HEK293T (cell line): ENCODE results near the gene YBEY.

ENCODE experiments used
- ARNT ChIP-seq: fragments of 450-650 bp; IDR thresholded peaks from 2 replicates; pipeline ENCODE4 v1.6.1; 2017; ENCODE audit warnings: mild to moderate bottlenecking
- BHLHE40 ChIP-seq: fragments of 450-650 bp; IDR thresholded peaks from 2 replicates; pipeline ENCODE4 v1.6.1; 2016; ENCODE audit warnings: mild to moderate bottlenecking, moderate library complexity, borderline replicate concordance
- ELF4 ChIP-seq: fragments of 450-650 bp; IDR thresholded peaks from 2 replicates; pipeline ENCODE4 v1.6.1; 2017; ENCODE audit warnings: antibody characterized with exemption
- FOXA1 ChIP-seq: fragments of 450-650 bp; IDR thresholded peaks from 2 replicates; pipeline ENCODE4 v1.6.1; 2016; ENCODE audit warnings: mild to moderate bottlenecking
- FOXM1 ChIP-seq: fragments of 450-650 bp; IDR thresholded peaks from 2 replicates; pipeline ENCODE4 v1.6.1; 2017; ENCODE audit warnings: mild to moderate bottlenecking, borderline replicate concordance
- SP1 ChIP-seq: fragments of 450-650 bp; IDR thresholded peaks from 2 replicates; pipeline ENCODE4 v1.6.1; 2017
- ZNF384 ChIP-seq: fragments of 450-650 bp; IDR thresholded peaks from 2 replicates; pipeline ENCODE4 v1.6.1; 2016

GRCh38 chr21:46325073-46325912 is 39.2 kb downstream of the YBEY start:
- no peak for TF ChIP-seq ARNT
- TF ChIP-seq SP1 = no peak
- TF ChIP-seq BHLHE40 = no peak
- no peak for TF ChIP-seq ELF4
- no peak for TF ChIP-seq FOXA1
- TF ChIP-seq ZNF384 = no peak
- no peak for TF ChIP-seq FOXM1
